GM19043 (cell line): Measurements from ENCODE around the gene TSNAX.

Experiments used
- ATAC-seq: cut with Tn5 transposase; IDR thresholded peaks from one replicate; pipeline ENCODE4 v1.9.1; 2021; ENCODE audit warnings: low read depth; ENCODE audit not compliant: unreplicated experiment

Gene TSNAX

DNA sequence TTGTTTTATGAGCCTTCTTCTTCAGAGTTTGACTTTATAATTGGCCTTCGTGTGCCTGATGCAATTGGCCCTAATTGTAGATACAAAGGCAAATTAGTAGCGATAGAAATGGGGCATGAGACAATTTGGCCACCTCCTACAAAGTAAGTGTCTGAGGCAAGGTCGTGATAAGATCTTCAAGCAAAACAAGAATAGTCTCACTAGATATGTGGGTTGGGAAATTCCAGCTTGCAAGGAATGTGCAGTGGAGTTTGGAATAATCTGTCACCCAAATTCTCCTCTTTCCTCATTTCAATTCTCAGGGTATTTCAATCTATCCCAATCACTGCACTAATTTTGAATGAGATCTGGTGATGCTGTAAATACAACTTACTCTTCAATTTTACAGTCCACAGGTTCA, 11.4 kb upstream of the TSNAX start:
- ATAC-seq, result no peak

DNA sequence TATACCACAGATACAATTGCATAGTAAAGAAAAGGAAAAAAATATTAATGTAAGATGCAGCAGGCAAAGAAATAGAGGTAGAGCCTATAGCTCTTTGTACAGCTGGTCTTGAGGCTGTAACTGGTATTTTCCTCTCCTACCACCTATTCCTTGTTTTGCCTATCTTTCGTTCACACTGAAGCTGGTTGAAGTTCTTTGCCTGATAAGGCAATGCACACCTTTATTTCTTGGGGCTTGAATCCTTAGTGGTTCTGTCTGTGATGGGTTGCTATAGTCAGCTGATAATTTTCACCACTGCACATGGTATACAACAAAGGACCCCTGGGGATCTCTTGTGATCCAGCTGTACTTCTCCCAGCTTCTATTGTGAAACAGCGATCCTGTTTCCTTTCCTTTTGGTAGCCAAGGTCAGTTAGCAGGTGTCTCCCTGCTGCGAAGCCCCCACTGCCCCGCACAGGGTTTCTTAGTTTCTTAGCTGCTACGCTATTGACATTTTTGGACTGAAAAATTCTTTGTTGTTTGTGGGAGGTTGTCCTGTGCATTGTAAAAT, 9.9 kb upstream of the TSNAX start:
- no peak for ATAC-seq

DNA sequence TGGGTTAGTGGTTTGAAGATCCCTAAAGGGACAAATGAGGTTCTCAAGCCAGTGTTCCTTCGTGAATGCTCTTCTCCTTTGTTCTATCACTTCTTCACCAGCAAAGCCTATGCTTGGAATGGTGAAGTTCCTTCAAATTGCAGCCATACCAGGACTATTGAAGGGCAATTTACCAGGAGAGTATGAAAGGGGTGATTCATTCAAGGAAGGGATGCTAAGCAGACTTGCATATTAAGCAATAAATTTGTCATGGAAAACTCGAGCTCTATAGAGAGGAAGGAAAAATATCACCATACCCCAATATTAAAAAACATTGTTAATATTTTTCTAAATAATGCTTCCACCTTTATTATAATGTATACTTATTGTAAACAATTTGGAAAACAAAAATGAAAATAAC, 9.3 kb upstream of the TSNAX start:
- no peak for ATAC-seq

DNA sequence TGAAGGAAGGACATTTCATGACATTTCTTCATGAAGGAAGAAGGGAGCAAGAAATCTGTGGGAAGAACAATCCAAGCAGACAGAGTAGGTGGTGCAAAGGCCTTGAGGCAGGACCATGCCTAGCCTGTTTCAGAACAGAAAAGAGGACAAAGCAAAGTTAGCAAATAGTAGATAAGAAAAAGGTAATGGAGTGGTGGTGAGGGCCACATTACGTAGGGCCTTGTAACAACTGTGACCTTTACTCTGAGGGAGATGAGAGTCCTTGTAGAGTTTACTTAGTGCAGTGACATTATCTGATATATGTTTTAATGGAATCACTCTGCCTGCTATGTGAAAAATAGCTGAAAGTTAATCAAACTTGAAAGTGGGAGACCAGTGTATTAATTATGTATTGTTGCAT, 6.4 kb upstream of the TSNAX start:
- no peak for ATAC-seq

DNA sequence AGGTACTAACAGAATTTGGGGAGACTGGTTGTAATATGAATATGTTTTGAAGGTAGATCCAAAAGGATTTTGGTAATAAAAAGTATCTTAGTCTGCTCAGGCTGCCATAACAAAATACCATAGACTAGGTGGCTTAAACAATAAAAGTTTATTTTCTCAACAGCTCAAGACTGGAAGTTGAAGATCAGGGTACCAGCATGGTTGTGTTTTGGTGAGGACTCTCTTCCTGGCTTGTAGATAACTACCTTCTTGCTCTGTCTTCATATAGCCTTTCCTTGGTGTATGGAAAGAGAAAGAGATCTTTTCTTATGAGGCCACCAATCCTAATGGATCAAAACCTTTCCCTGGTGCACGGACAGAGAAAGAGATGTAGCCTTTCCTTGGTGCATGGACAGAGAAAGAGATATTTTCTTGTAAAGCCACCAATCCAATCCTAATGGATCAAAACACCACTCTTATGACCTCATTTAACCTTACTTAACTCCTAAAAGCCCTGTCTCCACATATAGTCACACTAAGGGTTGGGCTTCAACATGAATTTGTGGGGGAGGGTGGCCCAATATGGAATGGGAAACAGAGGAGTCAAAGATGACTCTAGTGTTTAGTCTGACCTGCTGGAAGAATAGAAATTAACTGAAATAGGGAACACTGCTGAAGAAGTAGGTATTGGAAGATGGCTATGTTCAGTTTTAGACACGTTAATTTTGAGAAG, 5.4 kb upstream of the TSNAX start:
- ATAC-seq, result no peak

DNA sequence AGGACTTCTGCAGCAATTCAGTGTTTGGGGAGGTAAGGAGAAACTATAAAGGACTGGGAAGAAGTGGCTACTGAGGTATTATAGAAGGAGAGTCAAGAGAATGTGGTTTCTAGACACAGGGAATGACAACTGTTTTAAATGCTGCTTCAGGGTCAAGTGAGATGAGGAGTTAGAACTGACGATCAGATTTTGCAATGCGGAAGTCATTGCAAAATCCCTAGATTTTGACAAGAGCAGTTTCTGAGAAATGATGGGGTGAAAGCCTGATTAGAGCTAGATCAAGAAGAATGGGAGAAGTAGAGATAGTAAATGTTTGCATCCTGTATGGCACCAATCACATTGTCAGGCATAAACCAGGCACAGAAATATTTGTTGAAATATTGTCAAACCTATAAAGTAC, 4.7 kb upstream of the TSNAX start:
- no peak for ATAC-seq

DNA sequence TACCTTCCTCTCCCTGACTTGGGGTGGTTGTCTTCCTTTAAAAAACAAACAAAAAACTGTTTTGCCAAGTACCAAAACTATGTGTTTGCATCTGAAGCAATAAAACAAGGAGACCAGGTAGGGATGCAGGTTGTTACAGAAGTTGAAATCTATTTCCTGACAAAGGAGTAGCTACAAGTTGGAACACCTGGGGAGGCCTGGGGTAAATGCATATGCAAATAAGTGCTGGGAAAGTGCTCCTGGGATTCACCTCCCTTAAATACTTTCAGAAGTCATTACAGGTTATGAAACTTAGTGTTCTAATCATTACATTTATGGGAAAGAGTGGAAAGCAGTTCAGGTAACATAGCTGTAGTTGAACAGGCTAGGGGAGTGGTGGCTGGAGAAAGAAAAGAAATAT, 1.9 kb upstream of the TSNAX start:
- ATAC-seq, result no peak

DNA sequence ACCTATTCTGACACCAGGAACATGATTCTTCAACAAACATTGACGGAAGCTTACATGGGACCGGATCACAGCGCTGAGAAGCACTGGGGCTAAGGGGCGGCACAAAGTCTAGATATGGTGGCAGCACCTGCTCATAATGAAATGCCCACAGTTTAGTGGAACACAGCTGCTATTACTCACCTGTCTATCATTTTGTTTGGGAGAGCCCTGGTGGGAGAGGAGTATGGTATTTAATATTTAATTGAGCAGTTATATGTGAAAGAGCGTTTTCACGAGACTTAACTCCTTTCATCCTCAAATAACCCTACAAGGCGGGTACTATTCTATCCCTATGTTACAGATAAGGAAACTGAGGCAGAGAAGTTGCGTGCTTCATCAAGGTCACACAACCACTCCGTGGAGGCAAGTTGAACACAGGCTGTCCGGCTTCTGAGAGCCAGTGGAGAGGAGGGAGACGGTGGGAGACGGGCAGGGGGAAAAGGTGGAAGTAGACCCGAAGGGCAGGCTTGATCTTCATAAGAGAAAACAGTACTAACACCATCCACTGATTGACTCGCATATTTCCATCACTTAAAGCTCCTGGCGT, 790 bp upstream of the TSNAX start:
- peak; percentile 11 for ATAC-seq

DNA sequence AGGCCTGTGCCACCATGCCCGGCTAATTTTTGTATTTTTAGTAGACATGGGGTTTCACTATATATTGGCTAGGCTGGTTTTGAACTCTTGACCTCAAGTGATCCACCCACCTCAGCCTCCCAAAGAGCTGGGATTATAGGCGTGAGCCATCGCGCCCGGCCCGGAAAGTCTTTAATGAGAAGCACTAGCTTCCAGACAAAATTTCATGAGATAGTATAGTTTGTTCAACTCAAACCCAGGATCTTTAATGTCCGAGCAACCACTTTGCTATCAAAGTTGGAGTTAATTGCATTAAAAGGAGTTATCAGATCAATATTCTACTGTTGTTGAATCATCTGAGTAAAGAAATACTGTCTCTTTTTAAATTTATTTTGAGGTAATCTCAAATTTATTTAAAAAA, 4.8 kb downstream of the TSNAX start:
- no peak for ATAC-seq

DNA sequence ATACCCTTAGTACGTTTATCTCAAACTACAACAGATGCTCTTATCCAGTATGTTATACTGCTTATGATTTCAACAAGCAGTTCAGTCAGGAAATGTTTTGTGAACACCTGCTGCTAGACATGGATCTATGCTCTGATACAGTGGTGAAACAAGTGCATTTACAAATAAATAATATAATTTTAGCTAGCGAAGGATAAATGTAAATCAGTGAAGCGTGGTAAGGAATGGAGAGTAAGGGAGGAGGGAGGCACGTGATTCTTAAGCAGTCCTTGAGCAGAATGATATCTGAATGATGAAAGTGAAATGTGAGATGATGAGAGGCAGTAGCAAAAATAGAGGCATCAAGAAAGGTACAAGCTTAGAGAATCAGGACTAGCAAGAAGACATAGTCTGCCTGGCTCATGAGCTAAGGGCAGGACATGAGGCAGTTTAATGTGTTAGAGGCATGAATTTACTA, 6.3 kb downstream of the TSNAX start:
- ATAC-seq, result no peak

DNA sequence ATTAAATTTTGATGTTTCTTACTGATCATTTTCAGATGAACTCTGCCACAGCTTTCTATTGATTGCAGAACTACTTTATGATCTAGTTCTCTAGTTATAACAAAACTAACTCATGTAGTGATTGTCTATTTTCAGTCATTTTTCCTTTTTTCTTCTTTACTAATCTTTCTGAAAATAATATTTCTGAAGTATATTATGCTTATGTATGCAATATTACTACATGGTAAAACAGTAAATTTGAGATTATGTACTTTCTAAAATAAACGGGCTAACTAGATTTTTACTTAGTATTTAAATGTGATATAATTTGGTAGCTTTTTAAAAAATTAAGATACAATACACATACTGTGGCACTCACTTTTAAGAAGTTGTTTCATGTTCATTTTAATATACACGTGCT, 7.6 kb downstream of the TSNAX start:
- no peak for ATAC-seq

DNA sequence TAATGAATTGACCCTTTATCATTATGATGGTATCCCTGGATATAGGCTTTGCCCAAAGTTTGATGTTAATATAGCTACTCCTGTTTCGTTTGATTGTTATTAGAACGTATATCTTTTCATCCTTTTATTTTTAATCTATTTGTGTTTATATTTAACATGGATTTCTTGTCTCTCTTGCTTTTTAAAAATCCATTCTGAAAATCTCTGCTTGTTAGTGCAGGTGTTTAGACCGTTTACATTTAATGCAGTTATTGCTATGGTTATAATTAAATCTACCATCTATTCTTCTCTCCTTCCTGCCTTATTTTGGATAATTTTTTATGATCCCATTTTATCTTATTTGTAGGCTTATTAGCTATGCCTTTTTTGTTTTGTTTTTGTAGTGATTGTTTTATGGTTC, 12.4 kb downstream of the TSNAX start:
- no peak for ATAC-seq

DNA sequence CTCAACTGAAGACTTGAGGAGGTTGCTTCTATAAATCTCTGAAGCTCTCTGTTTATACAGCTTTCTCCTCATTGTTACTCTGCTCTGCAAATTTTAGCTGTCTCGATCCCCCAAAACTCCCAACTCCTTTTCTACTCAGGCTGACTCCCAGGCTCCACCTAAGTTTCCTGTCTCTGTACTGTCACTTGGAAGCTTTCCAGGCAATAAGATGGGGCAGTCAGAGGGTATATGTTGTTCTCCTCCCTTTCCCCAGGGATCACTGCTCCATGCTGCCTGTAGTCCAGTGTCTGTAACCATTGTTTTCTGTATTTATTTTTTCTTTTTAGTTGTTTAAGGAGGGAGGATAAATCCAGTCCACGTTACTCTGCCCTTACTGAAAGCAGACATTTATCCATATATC, 13.4 kb downstream of the TSNAX start:
- no peak for ATAC-seq

DNA sequence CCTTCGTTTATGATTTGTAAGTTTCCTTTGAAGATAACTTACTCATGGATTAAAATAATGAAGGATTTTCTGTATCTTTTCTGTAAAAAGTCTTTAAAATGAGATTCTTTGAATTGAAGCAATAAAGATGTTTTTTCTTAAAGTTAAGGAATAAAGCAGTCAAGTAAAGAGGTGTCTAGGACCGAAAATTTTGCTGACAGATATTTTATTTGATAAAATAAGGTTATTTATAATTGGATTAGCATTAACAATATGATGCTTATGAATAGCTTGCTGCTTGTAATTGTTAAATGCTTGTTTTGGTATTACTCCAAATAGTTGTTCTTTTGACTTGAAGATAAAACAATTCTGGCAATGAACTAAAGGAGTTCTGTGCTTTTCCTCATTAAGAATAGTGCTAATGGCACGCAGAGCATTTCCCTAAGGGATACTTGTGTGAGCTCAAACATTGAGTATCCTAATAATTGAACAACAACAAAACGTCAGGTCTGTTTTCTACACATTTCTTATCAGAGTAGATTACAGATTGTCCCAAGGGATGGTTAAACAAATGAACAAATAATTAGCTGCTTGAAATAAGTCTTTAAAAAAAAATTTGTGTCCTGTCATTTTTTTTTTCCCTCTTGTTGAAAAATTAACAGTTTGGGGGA, 16.6 kb downstream of the TSNAX start:
- ATAC-seq, result no peak

DNA sequence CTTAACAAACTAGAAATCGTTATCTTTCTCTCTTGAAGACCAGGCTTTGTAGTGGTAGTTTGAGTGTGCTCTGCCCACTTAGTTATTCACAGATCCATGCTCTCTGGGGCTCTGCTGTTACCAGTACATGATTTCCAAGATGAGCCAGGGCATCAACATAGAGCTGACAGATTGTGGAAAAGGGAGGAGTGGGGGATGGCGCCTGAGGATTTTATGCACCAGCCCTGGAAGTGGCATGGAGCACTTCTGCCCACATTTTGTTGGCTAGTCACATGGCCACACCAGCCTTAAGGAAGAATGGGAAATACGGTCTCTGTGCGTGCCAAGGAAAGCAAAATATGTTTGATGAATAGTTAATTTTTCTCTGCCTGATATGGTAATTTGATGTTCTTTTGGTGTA, 18.2 kb downstream of the TSNAX start:
- ATAC-seq, result no peak

DNA sequence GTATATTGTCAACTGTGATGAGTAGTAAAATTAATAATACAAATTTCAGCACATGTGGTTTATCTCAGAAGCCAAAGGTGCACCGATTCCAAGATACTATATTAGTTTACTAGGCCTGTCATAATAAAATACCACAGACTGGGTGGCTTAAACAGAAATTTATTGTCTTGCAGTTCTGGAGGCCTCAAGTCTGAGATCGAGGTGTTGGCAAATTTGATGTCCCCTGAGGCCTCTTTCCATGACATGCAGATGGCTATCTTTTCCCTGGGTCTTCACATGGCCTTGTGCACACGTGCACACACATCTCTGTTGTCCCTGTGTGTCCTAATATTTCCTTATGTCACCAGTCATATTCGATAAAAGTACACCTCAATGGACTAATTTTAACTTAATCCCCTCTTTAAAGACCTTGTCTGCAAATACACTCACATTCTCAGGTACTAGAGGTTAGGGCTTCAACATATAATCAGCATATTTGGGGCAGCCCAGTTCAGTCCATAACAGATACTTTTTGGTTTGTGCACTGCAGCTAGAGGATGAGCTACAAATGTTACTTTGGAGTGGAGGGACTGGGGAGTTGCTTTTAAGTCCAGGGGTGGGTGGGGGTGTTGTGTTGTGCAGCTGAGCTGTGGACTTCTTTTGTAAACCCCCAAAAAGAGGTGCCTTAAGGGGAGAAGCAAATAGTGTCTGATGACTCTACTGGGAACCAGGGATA, 21.4 kb downstream of the TSNAX start:
- ATAC-seq, result no peak

DNA sequence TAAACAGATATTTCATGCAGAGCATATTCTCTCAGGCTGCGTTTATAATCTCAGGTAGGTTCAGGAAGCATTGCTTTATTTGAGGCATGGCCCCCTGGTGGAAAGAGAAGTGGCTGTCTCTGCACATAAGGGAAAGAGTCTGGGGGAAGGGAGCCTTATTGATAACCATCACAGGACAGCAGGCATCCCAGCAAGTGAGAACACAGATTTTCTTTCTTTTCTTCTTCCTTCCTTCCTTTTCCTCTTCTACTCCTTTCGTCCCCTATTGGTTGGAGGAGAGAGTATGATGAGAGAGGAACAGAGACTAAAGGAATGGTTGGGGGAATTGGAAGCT, 21.9 kb downstream of the TSNAX start:
- ATAC-seq, result no peak

DNA sequence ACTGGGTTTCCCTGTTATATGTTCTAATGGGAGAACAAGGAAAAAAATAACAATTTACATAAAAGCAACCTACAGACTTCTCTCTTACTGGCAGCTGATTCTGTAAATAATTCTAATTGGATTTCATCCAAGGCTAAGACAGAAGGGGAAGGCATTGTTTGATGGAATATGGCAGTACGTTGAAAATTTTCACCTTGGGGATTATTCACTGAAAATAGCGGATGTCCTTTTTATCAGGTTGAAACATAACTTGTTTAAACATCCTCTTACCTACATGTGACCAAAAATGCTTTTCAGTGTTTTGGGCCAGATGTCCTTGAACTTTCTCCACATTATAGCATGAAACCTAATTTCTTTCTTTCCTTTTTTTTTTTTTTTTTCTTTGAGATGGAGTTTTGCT, 24.9 kb downstream of the TSNAX start:
- ATAC-seq, result no peak

DNA sequence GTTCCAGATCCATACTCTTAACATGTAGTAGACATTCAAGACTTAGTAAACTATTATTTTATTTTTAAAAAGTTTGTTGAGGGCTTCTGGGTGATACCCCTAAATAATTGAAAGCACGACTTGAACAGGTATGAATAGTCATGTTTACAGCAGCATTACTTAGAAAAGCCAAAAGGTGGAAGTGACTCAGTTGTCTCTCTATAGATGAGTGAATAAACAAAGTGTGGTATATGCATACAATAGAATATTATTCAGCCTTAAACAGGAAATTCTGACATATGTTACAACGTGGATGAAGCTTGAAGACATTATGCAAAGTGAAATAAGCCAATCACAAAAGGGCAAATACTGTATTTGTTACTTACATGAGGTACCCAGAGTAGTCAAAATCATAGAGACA, 26.5 kb downstream of the TSNAX start:
- ATAC-seq, result no peak

DNA sequence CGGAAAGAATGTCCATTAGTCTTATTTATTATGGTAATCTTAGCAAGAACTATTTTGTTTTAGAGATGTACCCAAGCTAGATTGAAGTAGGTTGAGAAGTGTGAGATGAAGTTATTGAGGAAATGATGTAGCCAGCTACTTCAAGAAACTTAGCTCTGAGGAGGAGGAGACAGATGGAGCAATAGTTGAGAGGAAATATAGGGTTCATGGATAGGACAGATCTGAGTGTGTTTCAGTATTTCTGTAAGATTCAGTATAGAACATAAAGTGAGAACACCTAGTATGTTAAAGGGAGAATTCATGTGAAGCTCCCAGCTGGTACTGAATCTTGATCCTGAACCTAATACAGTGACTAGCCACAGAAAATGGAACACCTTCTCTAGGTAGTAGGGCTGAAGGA, 28.9 kb downstream of the TSNAX start:
- no peak for ATAC-seq

DNA sequence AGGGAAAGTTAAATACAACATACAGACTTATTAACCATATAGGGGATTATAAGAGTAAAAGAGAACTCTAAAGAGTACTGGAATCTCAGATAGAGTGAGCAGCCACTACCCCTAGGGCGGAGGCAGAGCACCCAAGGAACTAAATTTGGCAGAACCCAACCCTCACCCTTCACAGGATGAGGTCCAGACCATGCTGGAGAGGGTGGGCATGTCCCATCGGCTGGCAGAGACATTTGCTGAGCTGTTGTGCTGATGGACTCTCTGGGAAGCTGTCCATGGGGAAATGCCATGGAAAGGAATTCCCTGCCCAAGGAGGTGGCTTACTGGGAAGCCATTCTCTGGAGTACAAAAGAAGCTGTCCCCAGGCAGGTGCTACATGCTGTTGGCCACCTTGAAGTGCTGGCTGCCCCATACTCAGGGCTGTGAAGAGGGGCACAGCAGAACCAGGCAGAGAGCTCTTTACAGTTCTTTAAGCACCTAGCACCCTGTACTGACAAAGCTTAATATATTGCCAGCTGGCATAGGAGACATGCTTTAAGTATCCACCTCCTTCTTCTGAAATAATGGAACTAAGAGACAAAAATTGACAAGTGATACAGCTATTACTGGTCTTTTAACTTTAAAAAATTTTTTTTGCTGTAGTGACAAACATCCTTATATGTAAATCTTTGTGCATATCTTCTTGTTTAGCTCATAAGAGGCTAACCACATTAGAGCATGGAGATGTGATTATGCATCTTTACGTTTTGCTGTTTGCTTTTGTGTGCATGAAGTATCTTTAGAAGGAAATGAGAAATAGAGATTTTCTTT, 29.6 kb downstream of the TSNAX start:
- no peak for ATAC-seq
